Transverse colon (tissue), 4 donors: ENCODE measurements around the gene LILRA6.
"Not testable (repeated sequence)": the region's sequence is repeated elsewhere in the genome, so short reads cannot be mapped to it uniquely, and the experiment has no call there.

Experiments used
- CTCF ChIP-seq, 5 experiments: fragments of 200-600 bp in 3 of 5; fragments of 450-650 bp in 2 of 5; sonication (generic) in 3 of 5; IDR thresholded peaks; 1 replicate in 2 of 5; 2 replicates in 3 of 5; pipeline ENCODE4 v1.5.1; 2016 to 2017; ENCODE audit warnings: antibody characterized with exemption in 5 of 5, inconsistent platforms in 3 of 5, mild to moderate bottlenecking in 2 of 5, moderate library complexity in 1 of 5
- POLR2A ChIP-seq: fragments of 450-650 bp; IDR thresholded peaks from one replicate; pipeline ENCODE4 v1.6.1; 2016; ENCODE audit warnings: antibody characterized with exemption, mild to moderate bottlenecking, moderate library complexity
- POLR2AphosphoS5 ChIP-seq, 3 donors: sonication (generic); formaldehyde crosslinking; IDR thresholded peaks; one replicate each; pipeline ENCODE4 v1.6.1; 2016; ENCODE audit warnings: antibody characterized with exemption in 3 of 3

- TF ChIP-seq CTCF (IDR thresholded peaks at IDR 0.05); POLR2A; POLR2AphosphoS5 (IDR thresholded peaks at IDR 0.05): not testable (repeated sequence)
These were observed 31.9 kb upstream of the LILRA6 start for GRCh38 chr19:54274516-54274915.
